HG02623 (cell line): Measurements from ENCODE around the gene HES2.
"Not testable (repeated sequence)": the region's sequence is repeated elsewhere in the genome, so short reads cannot be mapped to it uniquely, and the experiment has no call there.

ENCODE experiments used
- ATAC-seq: cut with Tn5 transposase; IDR thresholded peaks from one replicate; pipeline ENCODE4 v1.9.1; 2021; ENCODE audit warnings: moderate library complexity; ENCODE audit not compliant: unreplicated experiment

HES2 gene

GRCh38 chr1:6391951-6392808 lies 27.5 kb downstream of the HES2 start:
- no peak for ATAC-seq

DNA sequence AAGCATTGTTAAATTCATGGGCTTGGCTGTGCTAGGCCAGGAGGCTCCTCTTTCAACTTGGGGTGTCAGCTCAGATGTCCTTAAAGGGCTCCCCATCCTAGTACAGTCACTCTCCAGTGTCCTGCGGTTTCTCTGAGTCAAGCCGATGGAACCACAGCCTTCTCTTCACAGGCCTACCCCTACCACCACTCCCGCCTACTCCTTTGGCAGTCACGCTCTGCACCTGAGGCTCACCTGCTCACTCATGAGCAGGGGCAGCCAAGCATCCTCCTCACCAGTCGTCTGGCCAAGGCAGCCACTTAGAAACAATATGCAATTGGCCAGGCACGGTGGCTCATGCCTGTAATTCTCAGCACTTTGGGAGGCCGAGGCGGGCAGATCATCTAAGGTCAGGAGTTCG lies 29.7 kb downstream of the HES2 start:
- ATAC-seq, result no peak

- no peak for ATAC-seq
Observed at GRCh38 chr1:6386371-6386949, 33.3 kb downstream of the HES2 start.

DNA sequence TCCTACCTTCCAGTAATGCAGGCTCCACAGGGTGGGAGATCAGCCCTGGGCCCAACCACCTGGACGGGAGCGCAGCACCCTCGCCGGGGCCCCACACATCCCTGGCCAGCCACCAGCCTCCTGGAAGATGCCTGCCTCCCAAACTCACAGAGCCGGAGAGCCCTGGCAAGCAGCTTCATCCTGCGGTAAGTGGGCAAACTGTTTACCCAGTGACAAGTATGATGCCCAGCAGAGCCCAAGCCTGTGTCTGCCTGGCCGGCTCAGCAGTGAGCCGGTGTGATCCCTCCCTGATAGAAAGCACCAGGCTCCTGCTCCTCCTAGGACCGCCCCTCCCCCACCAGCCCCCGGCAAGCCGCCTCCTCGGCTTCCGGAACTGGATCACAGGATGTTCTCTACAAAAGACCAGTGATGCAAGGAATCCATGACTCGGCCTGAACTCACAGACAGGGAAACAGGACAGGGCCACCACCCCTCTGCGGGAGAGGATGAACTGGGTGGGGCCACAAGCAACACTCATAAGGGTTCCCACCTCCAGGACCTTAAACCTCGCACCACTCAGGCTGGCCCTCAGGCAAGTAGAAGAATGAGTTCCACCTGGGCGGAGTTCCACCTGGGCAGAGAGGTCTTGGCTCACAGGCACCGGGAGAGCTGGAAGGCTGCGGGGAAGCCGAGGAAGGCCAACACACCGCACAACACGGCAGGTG lies 34.1 kb downstream of the HES2 start:
- no peak for ATAC-seq

GRCh38 chr1:6384962-6385361 lies 34.8 kb downstream of the HES2 start:
- no peak for ATAC-seq

DNA sequence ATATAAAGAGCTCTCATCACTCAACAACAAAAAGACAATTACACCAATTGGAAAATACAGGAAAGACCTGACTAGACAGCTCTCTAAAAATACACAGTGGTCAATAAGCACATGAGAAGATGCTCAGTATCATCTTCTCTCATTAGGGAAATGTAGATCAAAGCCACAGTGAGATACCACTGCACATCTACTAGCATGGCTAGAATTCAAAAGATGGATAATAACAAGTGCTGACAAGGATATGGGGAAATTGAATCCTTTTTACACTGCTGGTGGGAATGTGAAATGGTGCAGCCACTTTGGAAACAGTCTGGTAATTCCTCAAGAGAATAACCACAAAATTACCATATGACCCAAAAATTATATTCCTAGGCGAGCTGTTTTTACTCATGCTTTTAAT lies 35.6 kb downstream of the HES2 start:
- no peak for ATAC-seq

DNA sequence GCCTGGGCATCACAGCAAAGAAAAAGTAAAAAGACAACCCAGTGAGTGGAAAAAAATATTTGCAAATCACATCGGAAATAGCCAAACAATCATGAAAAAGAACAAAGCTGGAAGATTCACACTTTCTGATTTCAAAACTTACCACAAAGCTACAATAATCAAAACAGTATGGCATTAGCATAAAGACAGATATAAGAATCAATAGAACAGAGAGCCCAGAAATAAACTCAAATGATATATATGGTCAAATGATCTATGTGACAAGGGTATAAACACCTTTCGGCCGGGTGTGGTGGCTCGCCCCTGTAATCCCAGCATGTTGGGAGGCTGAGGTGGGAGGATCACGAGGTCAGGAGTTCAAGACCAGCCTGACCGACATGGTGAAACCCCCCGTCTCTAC lies 39.7 kb downstream of the HES2 start:
- no peak for ATAC-seq

GRCh38 chr1:6378096-6378746 lies 41.5 kb downstream of the HES2 start:
- ATAC-seq, result no peak

- no peak for ATAC-seq
Observed at GRCh38 chr1:6373961-6374720, 45.6 kb downstream of the HES2 start.

- not testable (repeated sequence) for ATAC-seq
Observed at GRCh38 chr1:6372236-6372635, 47.5 kb downstream of the HES2 start.

DNA sequence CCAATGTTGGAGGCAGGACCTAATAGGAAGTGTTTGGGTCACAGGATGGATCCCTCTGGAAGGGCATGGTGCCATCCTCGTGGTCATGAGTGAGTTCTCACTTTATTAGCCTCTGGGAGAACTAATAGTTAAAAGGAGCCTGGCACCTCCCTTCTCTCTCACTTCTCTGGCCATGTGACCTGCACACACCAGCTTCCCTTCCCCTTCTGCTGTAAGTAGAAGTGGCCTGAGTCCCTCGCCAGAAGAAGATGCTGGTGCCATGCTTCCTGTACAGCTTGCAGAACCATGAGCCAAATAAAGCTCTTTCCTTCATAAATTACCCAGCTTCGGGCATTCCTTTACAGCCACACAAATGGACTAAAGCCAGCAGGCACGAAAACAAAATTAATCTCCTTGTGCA lies 49.7 kb downstream of the HES2 start:
- no peak for ATAC-seq

DNA sequence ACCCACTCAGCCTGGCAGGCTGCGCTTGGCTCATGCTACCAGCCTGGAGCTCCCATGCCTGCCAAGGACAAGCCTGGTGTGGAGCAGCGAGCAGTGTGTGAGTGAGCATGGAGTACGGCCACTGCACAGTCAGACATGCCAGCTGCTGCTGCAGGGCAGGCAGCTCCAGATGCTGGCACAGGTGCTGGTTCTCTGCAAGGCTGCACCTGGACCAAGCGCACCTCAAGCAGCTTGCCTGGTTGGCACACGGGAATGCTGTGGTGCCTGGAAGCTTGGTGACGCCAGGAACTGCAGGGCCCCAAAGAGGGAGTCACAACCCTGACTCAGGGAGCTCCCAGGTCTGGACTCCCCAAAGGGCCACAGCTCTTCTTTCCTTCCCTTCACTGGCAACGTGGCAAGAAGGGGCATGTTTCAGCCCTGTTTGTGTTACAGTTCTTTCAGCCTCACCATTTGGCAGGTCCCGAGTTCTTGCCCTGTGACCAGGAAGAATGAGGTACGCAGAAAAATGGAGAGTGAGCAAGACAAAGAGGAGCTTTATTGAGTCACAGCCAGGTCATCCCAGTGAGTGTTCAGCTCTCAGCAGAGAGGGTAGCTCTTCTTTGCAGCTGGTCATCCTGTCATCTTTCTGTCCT lies 52.2 kb downstream of the HES2 start:
- ATAC-seq, result no peak

DNA sequence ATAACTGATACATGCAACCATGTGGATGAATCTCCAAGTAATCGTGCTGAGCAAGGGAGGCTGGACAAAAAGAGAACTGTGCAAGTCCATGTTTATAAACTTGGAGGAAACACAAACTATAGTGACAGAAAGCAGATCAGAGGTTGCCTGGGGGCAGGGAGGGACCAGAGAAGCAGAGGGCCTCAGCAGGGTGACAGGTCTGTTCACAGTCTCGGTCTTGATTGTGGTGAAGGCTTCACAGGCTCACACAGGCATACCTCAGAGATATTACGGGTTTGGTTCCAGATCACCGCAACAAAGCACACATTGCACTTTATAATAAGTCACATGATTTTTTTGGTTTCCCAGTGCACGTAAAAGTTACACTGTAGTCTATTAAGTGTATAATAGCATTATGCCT lies 54.7 kb downstream of the HES2 start:
- no peak for ATAC-seq

DNA sequence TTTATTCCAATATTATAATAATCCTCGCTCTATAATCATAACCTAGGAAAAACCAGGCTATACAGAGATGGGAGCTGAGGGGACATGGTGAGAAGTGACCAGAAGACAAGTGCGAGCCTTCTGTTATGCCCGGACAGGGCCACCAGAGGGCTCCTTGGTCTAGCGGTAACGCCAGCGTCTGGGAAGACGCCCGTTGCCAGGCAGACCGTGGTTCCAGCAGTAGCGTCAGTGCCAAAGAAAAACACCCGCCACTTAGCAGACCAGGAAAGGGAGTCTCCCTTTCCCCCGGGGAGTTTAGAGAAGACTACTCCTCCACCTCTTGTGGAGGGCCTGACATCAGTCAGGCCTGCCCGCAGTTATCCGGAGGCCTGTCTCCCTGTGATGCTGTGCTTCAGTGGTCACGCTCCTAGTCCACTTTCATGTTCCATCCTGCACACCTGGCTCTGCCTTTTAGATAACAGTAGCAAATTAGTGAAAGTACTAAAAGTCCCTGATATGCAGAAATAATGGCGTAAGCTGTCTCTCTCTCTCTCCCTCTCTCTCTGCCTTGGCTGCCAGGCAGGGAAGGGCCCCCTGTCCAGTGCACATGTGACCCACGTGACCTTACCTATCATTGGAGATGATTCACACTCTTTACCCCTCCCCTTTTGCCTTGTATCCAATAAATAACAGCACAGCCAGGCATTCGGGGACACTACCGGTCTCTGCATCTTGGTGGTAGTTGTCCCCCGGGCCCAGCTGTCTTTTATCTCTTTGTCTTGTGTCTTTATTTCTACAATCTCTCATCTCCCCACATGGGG lies 56.4 kb downstream of the HES2 start:
- ATAC-seq, result not testable (repeated sequence)
